ENCODE measurements around the gene INCENP. TPM values are rescaled to one million over a fixed set of nuclear protein-coding genes. Genes with fewer than 3 reads are reported as not detected.

The INCENP gene
- total RNA-seq, 1 experiment from 2014 or later = 154 TPM

GRCh38 chr11:62201376-62201775, 77.6 kb downstream of the INCENP start:
- Histone ChIP-seq H3K9me3 (ENCODE audit: insufficient read depth, low read depth) (no peaks in the 10 kb centered on the region), H3K4me2 (no peak overlapping the region), H3K4me1 (replicated peaks; ENCODE audit: insufficient read depth) (no peaks in the 10 kb centered on the region), H3K27ac (no peak overlapping the region), H4K20me1 (ENCODE audit: insufficient read depth) (no peaks in the 10 kb centered on the region), H3K4me3 (no peak overlapping the region), H3K27me3 (ENCODE audit: insufficient read depth, low read depth) (peaks cover 98% of the 10 kb centered on the region), H3K79me2 (ENCODE audit: low read depth) (no peaks in the 10 kb centered on the region), H2AFZ (no peak overlapping the region), H3F3A (ENCODE audit: insufficient read depth, low read depth) (no peaks in the 10 kb centered on the region), H3K9me2 (ENCODE audit: insufficient read depth) (no peaks in the 10 kb centered on the region), H3K36me3 (ENCODE audit: low read depth) (no peaks in the 10 kb centered on the region)
- ChIA-PET CTCF (no interaction called here), POLR2A (ENCODE audit: unreplicated experiment) (no interaction called here)
- no TSS peak for BruUV-seq (replicated peaks)
- TF ChIP-seq EZH2 (IDR thresholded peaks at IDR 0.05; ENCODE audit: low read depth) (no peak), CTCF (conservative IDR thresholded peaks at IDR 0.05) (no peak)
- intact Hi-C loops (cut with micrococcal nuclease; ENCODE audit: unreplicated experiment) = no loop called here
- peak; percentile 23 to 43 for DNase-seq

Other genes with a start within 250 kb of the INCENP start
- 74.0 and 75.5 TPM in 2 replicates for gene FADS3, start 232.5 kb upstream of the INCENP start, total RNA-seq (2021)
- gene RAB3IL1, start 206.4 kb upstream of the INCENP start, total RNA-seq (2021) = 4.4 and 10.4 TPM in 2 replicates
- 0.81 and 1.2 TPM in 2 replicates for gene BEST1, start 173.7 kb upstream of the INCENP start, total RNA-seq (2021)
- gene FTH1, start 156.4 kb upstream of the INCENP start, total RNA-seq (2021) = 6,804 and 8,986 TPM in 2 replicates
- gene SCGB1D1, start 66.2 kb downstream of the INCENP start, total RNA-seq (2021) = not detected in 2 replicates
- gene SCGB2A1, start 84.7 kb downstream of the INCENP start, total RNA-seq (2021) = not detected in 2 replicates
- gene SCGB1D2, start 118.2 kb downstream of the INCENP start, total RNA-seq (2021) = not detected in 2 replicates
- not detected in 2 replicates for gene SCGB2A2, start 146.1 kb downstream of the INCENP start, total RNA-seq (2021)
- gene SCGB1D4, start 175.1 kb downstream of the INCENP start, total RNA-seq (2021) = not detected in 2 replicates
- gene ASRGL1, start 213.4 kb downstream of the INCENP start, total RNA-seq (2021) = 6.2 and 8.4 TPM in 2 replicates

Data from PC-9 (cell line).